H1 (cell line): ENCODE results near the gene ZFYVE27. TPM values are rescaled to one million over a fixed set of nuclear protein-coding genes. Genes with fewer than 3 reads are reported as not detected.
A peak's percentile ranks its signal among the peaks of the same experiment; 100 is the strongest.

Source experiments
- BACH1 ChIP-seq: IDR thresholded peaks from 2 replicates; pipeline ENCODE4 v1.6.1; 2012; ENCODE audit warnings: low read length, improper control_type of control experiment
- BRCA1 ChIP-seq: IDR thresholded peaks from 2 replicates; pipeline ENCODE4 v1.6.1; 2012; ENCODE audit warnings: low read depth, low read length, improper control_type of control experiment
- CBX5 ChIP-seq: fragments of 300-800, 300-1000 bp; sonication (generic); IDR thresholded peaks from 2 replicates; pipeline ENCODE4 v1.7.1; 2016; ENCODE audit warnings: antibody characterized with exemption, low read length, low read depth
- CREB1 ChIP-seq: IDR thresholded peaks from 2 replicates; pipeline ENCODE4 v1.6.1; 2012; ENCODE audit warnings: inconsistent platforms
- CTCF ChIP-seq, 3 experiments: IDR thresholded peaks; 1 replicate in 2 of 3; 2 replicates in 1 of 3; pipeline versions ENCODE4 v1.5.1 to v1.6.1; 2011; ENCODE audit warnings: low read length in 3 of 3, mild to moderate bottlenecking in 3 of 3, inconsistent platforms in 2 of 3, low read depth in 1 of 3, moderate library complexity in 1 of 3; ENCODE audit not compliant: insufficient read depth in 1 of 3; ENCODE audit errors: control extremely low read depth in 1 of 3
- E2F6 ChIP-seq: IDR thresholded peaks from 2 replicates; pipeline ENCODE4 v1.6.1; 2012; ENCODE audit warnings: inconsistent platforms
- EGR1 ChIP-seq: IDR thresholded peaks from 2 replicates; pipeline ENCODE4 v1.6.1; 2011; ENCODE audit warnings: low read depth, low read length, borderline replicate concordance
- EZH2 ChIP-seq: fragments of 200-600 bp; sonication (generic); IDR thresholded peaks from 2 replicates; pipeline ENCODE4 v1.7.1; 2012; ENCODE audit warnings: low read depth, mild to moderate bottlenecking, moderate library complexity, low read length, inconsistent platforms; ENCODE audit not compliant: severe bottlenecking
- HDAC2 ChIP-seq, 2 experiments: fragments of 300-600 bp in 1 of 2; sonication (generic) in 1 of 2; IDR thresholded peaks; 2 replicates each; pipeline ENCODE4 v1.6.1; 2011 to 2012; ENCODE audit warnings: low read depth in 2 of 2, low read length in 2 of 2, mild to moderate bottlenecking in 2 of 2, moderate library complexity in 2 of 2, borderline replicate concordance in 1 of 2, inconsistent platforms in 1 of 2
- JUN ChIP-seq: IDR thresholded peaks from 2 replicates; pipeline ENCODE4 v1.6.1; 2011; ENCODE audit warnings: low read depth, mild to moderate bottlenecking, improper control_type of control experiment, low read length
- KDM5A ChIP-seq: fragments of 200-600 bp; IDR thresholded peaks from 2 replicates; pipeline ENCODE4 v1.7.1; 2012; ENCODE audit warnings: mild to moderate bottlenecking, low read length, inconsistent platforms, mixed read lengths
- MAFK ChIP-seq: IDR thresholded peaks from 2 replicates; pipeline ENCODE4 v1.6.1; 2012; ENCODE audit warnings: low read depth, mild to moderate bottlenecking, improper control_type of control experiment, low read length
- MAX ChIP-seq: IDR thresholded peaks from 2 replicates; pipeline ENCODE4 v1.6.1; 2012; ENCODE audit warnings: inconsistent platforms
- NANOG ChIP-seq: IDR thresholded peaks from 2 replicates; pipeline ENCODE4 v1.6.1; 2011; ENCODE audit warnings: low read length, low read depth, mild to moderate bottlenecking, inconsistent platforms; ENCODE audit not compliant: insufficient read depth, poor library complexity, severe bottlenecking
- POLR2AphosphoS5 ChIP-seq: IDR thresholded peaks from 2 replicates; pipeline ENCODE4 v1.6.1; 2011; ENCODE audit warnings: low read depth, low read length
- RBBP5 ChIP-seq: IDR thresholded peaks from 2 replicates; pipeline ENCODE4 v1.7.1; 2012; ENCODE audit warnings: low read depth, mild to moderate bottlenecking, inconsistent platforms, low read length, moderate library complexity, borderline replicate concordance
- SIRT6 ChIP-seq: IDR thresholded peaks from one replicate; pipeline ENCODE4 v1.7.1; 2012; ENCODE audit warnings: low read length, inconsistent platforms
- SIX5 ChIP-seq: IDR thresholded peaks from 2 replicates; pipeline ENCODE4 v1.6.1; 2011; ENCODE audit warnings: mild to moderate bottlenecking, low read depth, low read length
- SP4 ChIP-seq: IDR thresholded peaks from 2 replicates; pipeline ENCODE4 v1.6.1; 2012; ENCODE audit warnings: low read length, inconsistent platforms
- SRF ChIP-seq: IDR thresholded peaks from 2 replicates; pipeline ENCODE4 v1.6.1; 2011; ENCODE audit warnings: mild to moderate bottlenecking, low read depth, low read length, moderate library complexity
- TCF12 ChIP-seq: IDR thresholded peaks from 2 replicates; pipeline ENCODE4 v1.6.1; 2011; ENCODE audit warnings: low read depth, mild to moderate bottlenecking, low read length
- polyA plus RNA-seq, 7 experiments: library from polyadenylated mRNA; depleted of rRNA in 3 of 7; stranded (reverse) in 5 of 7; unstranded in 2 of 7; fragments of >200 nt in 5 of 7; fragments of 200-250 nt in 2 of 7; gene quantifications; 1 replicate in 5 of 7; 2 replicates in 1 of 7; 4 replicates in 1 of 7; pipeline versions ENCODE4 v1.2.1 to v1.2.3, GENCODE V29; 2011 to 2013; ENCODE audit warnings: missing spikeins in 2 of 7, mixed read lengths in 2 of 7
- total RNA-seq: library from RNA; stranded (reverse); fragmentation: NEBNext Ultra II Directional; extraction: Animal tissue kit (Norgen Biotek cat#: 25700); gene quantifications from 2 replicates; pipeline ENCODE4 v1.2.1, GENCODE V29; 2021

Gene ZFYVE27
- total and polyA plus RNA-seq, 2 of the 8 experiments (the other 6 are each of a cell fraction or from before 2014, with no cell fraction given) = 16.6 to 19.8 TPM

GRCh38 chr10:97736902-97737769, at the start of gene ZFYVE27 (continued):
- TF ChIP-seq EGR1 = peak; percentile 88; the same call in 1 of the 2 replicates
- no peak for TF ChIP-seq CBX5
- no peak for TF ChIP-seq KDM5A
- TF ChIP-seq RBBP5 = peak; percentile 78; the same call in 1 of the 2 replicates
- no peak for TF ChIP-seq SIX5
- no peak for TF ChIP-seq EZH2
- no peak for TF ChIP-seq SRF
- TF ChIP-seq CTCF (IDR thresholded peaks at IDR 0.05; ENCODE audit: control extremely low read depth in 1 of 3, insufficient read depth in 1 of 3, low read depth in 1 of 3, low read length in 3 of 3) = no peak
- peak; percentile 95 for TF ChIP-seq CREB1
- TF ChIP-seq MAX = peak; percentile 100
- no peak for TF ChIP-seq BACH1
- peak; percentile 100 for TF ChIP-seq E2F6
- TF ChIP-seq POLR2AphosphoS5 = peak; percentile 82
- TF ChIP-seq BRCA1 = no peak
- no peak for TF ChIP-seq MAFK
- TF ChIP-seq SIRT6 = no peak
- no peak for TF ChIP-seq NANOG
- TF ChIP-seq HDAC2 (IDR thresholded peaks at IDR 0.05; ENCODE audit: borderline replicate concordance in 1 of 2, low read depth in 2 of 2, low read length in 2 of 2) = peak in 1 of 2 experiments; percentile 98; a peak in 1 of 4 replicates
- no peak; the same call in 1 of the 2 replicates for TF ChIP-seq TCF12
- peak; percentile 89; the same call in 1 of the 2 replicates for TF ChIP-seq JUN
- TF ChIP-seq SP4 = no peak
